Measurements from ENCODE around the gene PLCL1.

PLCL1 gene

GRCh38 chr2:197930570-197931278 lies 126.3 kb downstream of the PLCL1 start:
- DNase-seq: no peak

- no peak for DNase-seq
These were observed 127.4 kb downstream of the PLCL1 start for GRCh38 chr2:197931661-197932312.

GRCh38 chr2:197932374-197932773 lies 128.0 kb downstream of the PLCL1 start:
- DNase-seq: no peak

GRCh38 chr2:197934261-197934933 lies 130.0 kb downstream of the PLCL1 start:
- DNase-seq: no peak

GRCh38 chr2:197934934-197935289 lies 130.5 kb downstream of the PLCL1 start:
- no peak for DNase-seq

- DNase-seq: no peak
These were observed 133.4 kb downstream of the PLCL1 start for GRCh38 chr2:197937814-197938213.

- DNase-seq: no peak
These were observed 134.2 kb downstream of the PLCL1 start for GRCh38 chr2:197938555-197938954.

GRCh38 chr2:197939787-197940186 lies 135.4 kb downstream of the PLCL1 start:
- DNase-seq: no peak

- no peak for DNase-seq
These were observed 136.0 kb downstream of the PLCL1 start for GRCh38 chr2:197940382-197940781.

- no peak for DNase-seq
These were observed 137.3 kb downstream of the PLCL1 start for GRCh38 chr2:197941715-197942114.

GRCh38 chr2:197943731-197944130 lies 139.3 kb downstream of the PLCL1 start:
- no peak for DNase-seq

GRCh38 chr2:197944416-197945096 lies 140.2 kb downstream of the PLCL1 start:
- DNase-seq: no peak

- no peak for DNase-seq
These were observed 142.2 kb downstream of the PLCL1 start for GRCh38 chr2:197946562-197946961.

- no peak for DNase-seq
These were observed 142.9 kb downstream of the PLCL1 start for GRCh38 chr2:197947219-197947757.

- no peak for DNase-seq
These were observed 144.8 kb downstream of the PLCL1 start for GRCh38 chr2:197949224-197949623.

- no peak for DNase-seq
These were observed 145.6 kb downstream of the PLCL1 start for GRCh38 chr2:197950006-197950405.

GRCh38 chr2:197950724-197951123 lies 146.3 kb downstream of the PLCL1 start:
- DNase-seq: no peak

GRCh38 chr2:197952540-197953202 lies 148.3 kb downstream of the PLCL1 start:
- no peak for DNase-seq

GRCh38 chr2:197954328-197954727 lies 149.9 kb downstream of the PLCL1 start:
- no peak for DNase-seq

- DNase-seq: no peak
These were observed 154.3 kb downstream of the PLCL1 start for GRCh38 chr2:197958592-197959150.

- no peak for DNase-seq
These were observed 155.0 kb downstream of the PLCL1 start for GRCh38 chr2:197959383-197959782.

- no peak for DNase-seq
These were observed 156.4 kb downstream of the PLCL1 start for GRCh38 chr2:197960786-197961185.

Data from DMS 273 treated with DMSO at 0.1 percent for 48 hours (cell line).